Endothelial cell of umbilical vein (primary cell): ENCODE measurements around the gene KCNJ6. TPM values are rescaled to one million over a fixed set of nuclear protein-coding genes. Genes with fewer than 3 reads are reported as not detected.

ENCODE experiments used
- BruUV-seq: library from RNA; stranded (reverse); fragments of 400-500 nt; replicated peaks from 2 replicates; lab custom pipeline; 2021; lab: Mats Ljungman, UMichigan
- CTCF ChIA-PET: fragments of 300-600, 350-600 bp; sonication (Branson Sonifier 250); formaldehyde crosslinking; loops from one replicate; lab custom pipeline; 2021; ENCODE audit warnings: antibody characterized with exemption, inconsistent platforms; lab: Charles Lee
- POLR2A ChIA-PET: fragments of 300-600, 350-600 bp; sonication (Branson Sonifier 250); formaldehyde crosslinking; loops from one replicate; lab custom pipeline; 2021; ENCODE audit warnings: antibody characterized with exemption, inconsistent platforms; lab: Charles Lee
- DNase-seq: peaks from one replicate; pipeline ENCODE4 v3.0.0-alpha.2; 2011; ENCODE audit warnings: low read depth, low spot score
- FAIRE-seq: peaks from 2 replicates; lab custom pipeline; 2011; peaks lifted over from hg19 to GRCh38; lab: Jason Lieb, UNC
- H2AFZ ChIP-seq: 2 replicates; pipeline ENCODE4 v1.6.0; 2012; ENCODE audit warnings: low read depth, low read length, control low read depth, inconsistent platforms
- H3K27ac ChIP-seq: 2 replicates; pipeline ENCODE4 v1.5.1; 2011; ENCODE audit warnings: low read depth, mild to moderate bottlenecking, control low read depth, low read length, moderate library complexity; ENCODE audit not compliant: insufficient read depth
- H3K27me3 ChIP-seq, 2 experiments: 2 replicates each; pipeline versions ENCODE4 v1.6.0 to v1.6.1; 2011; ENCODE audit warnings: low read length in 2 of 2, mixed read lengths in 1 of 2; ENCODE audit not compliant: control insufficient read depth in 2 of 2, insufficient read depth in 2 of 2
- H3K36me3 ChIP-seq, 2 experiments: 2 replicates in 1 of 2; 3 replicates in 1 of 2; pipeline ENCODE4 v1.5.1; 2011; ENCODE audit warnings: low read length in 2 of 2, mild to moderate bottlenecking in 1 of 2, moderate library complexity in 1 of 2; ENCODE audit not compliant: control insufficient read depth in 2 of 2, insufficient read depth in 2 of 2; ENCODE audit errors: extremely low read depth in 1 of 2
- H3K4me1 ChIP-seq: 3 replicates; pipeline ENCODE4 v1.5.1; 2011; ENCODE audit warnings: mild to moderate bottlenecking, low read length; ENCODE audit not compliant: control insufficient read depth, insufficient read depth; ENCODE audit errors: extremely low read depth
- H3K4me2 ChIP-seq: 2 replicates; pipeline ENCODE4 v1.6.1; 2011; ENCODE audit warnings: low read length, control low read depth, mixed read lengths; ENCODE audit not compliant: insufficient read depth
- H3K4me3 ChIP-seq, 3 experiments: fragments of 200-600 bp in 1 of 3; sonication (generic), shearing (Covaris generic) in 1 of 3; replicated peaks in 1 of 3; 2 replicates each; pipeline ENCODE4 v1.5.1; 2011 to 2016; ENCODE audit warnings: control low read depth in 3 of 3, low read length in 3 of 3, mild to moderate bottlenecking in 2 of 3, inconsistent platforms in 1 of 3, low read depth in 1 of 3, moderate library complexity in 1 of 3; ENCODE audit not compliant: insufficient read depth in 1 of 3
- H3K79me2 ChIP-seq: 2 replicates; pipeline ENCODE4 v1.6.0; 2012; ENCODE audit warnings: low read length, inconsistent platforms; ENCODE audit not compliant: control insufficient read depth, insufficient read depth
- H3K9ac ChIP-seq: replicated peaks from 2 replicates; pipeline ENCODE3; 2011; ENCODE audit warnings: low read length, control low read depth; ENCODE audit not compliant: insufficient read depth; ENCODE audit errors: extremely low read depth
- H3K9me1 ChIP-seq: replicated peaks from 3 replicates; pipeline ENCODE4 v1.6.0; 2011; ENCODE audit warnings: mild to moderate bottlenecking, low read length; ENCODE audit not compliant: control insufficient read depth, insufficient read depth; ENCODE audit errors: extremely low read depth
- H3K9me3 ChIP-seq: replicated peaks from 2 replicates; pipeline ENCODE4 v1.5.1; 2012; ENCODE audit warnings: low read length, inconsistent platforms; ENCODE audit not compliant: control insufficient read depth, insufficient read depth
- H4K20me1 ChIP-seq: replicated peaks from 2 replicates; pipeline ENCODE3; 2011; ENCODE audit warnings: mild to moderate bottlenecking, low read length; ENCODE audit not compliant: control insufficient read depth, insufficient read depth; ENCODE audit errors: extremely low read depth
- CTCF ChIP-seq, 2 donors: IDR thresholded peaks; 1 replicate in 1 of 2; 2 replicates in 1 of 2; pipeline ENCODE4 v1.5.1; 2011; ENCODE audit warnings: low read length in 2 of 2, mild to moderate bottlenecking in 2 of 2, moderate library complexity in 2 of 2, control low read depth in 1 of 2, inconsistent platforms in 1 of 2, low read depth in 1 of 2; ENCODE audit not compliant: insufficient read depth in 1 of 2; ENCODE audit errors: extremely low read depth in 1 of 2
- FOS ChIP-seq: IDR thresholded peaks from 2 replicates; pipeline ENCODE4 v1.6.1; 2011; ENCODE audit warnings: mild to moderate bottlenecking, low read length, moderate library complexity, borderline replicate concordance; ENCODE audit not compliant: insufficient read depth
- GATA2 ChIP-seq: IDR thresholded peaks from 2 replicates; pipeline ENCODE4 v1.7.0; 2011; ENCODE audit warnings: low read depth, mild to moderate bottlenecking, moderate library complexity, mixed read lengths, low read length; ENCODE audit not compliant: insufficient read length, insufficient read depth
- JUN ChIP-seq: IDR thresholded peaks from 2 replicates; pipeline ENCODE4 v1.6.1; 2011; ENCODE audit warnings: borderline replicate concordance, low read depth; ENCODE audit not compliant: insufficient read length, insufficient read depth
- MAX ChIP-seq: IDR thresholded peaks from 2 replicates; pipeline ENCODE4 v1.6.1; 2011; ENCODE audit not compliant: insufficient read depth, insufficient read length
- MYC ChIP-seq: IDR thresholded peaks from one replicate; pipeline ENCODE4 v1.6.1; 2011; ENCODE audit warnings: mild to moderate bottlenecking, low read depth, low read length
- POLR2A ChIP-seq: IDR thresholded peaks from 2 replicates; pipeline ENCODE4 v1.6.1; 2012; ENCODE audit warnings: low read depth, mild to moderate bottlenecking, control low read depth, low read length
- POLR2AphosphoS5 ChIP-seq: IDR thresholded peaks from 2 replicates; pipeline ENCODE4 v1.6.1; 2012; ENCODE audit warnings: low read depth, mild to moderate bottlenecking, control low read depth, low read length, moderate library complexity; ENCODE audit not compliant: insufficient read depth
- dilution Hi-C: fragments of 300-500 bp; cut with MboI; formaldehyde crosslinking; loops from one replicate; pipeline ENCODE4 v1.15.0; 2019; ENCODE audit warnings: low sequenced_read_pairs; ENCODE audit not compliant: extremely low pct_ligation_motif_present
- intact Hi-C: fragments of 100-400 bp; cut with micrococcal nuclease; formaldehyde crosslinking; loops from one replicate; pipeline ENCODE4 v1.10.0; 2022
- polyA plus RNA-seq, 4 experiments: library from polyadenylated mRNA; depleted of rRNA in 3 of 4; stranded (reverse) in 3 of 4; unstranded in 1 of 4; fragments of >200 nt; gene quantifications; 2 replicates each; pipeline versions ENCODE4 v1.2.1 to v1.2.3, GENCODE V29; 2011 to 2012; ENCODE audit warnings: missing spikeins in 1 of 4
- total RNA-seq: library from RNA; stranded (reverse); gene quantifications from 2 replicates; pipeline ENCODE4 v1.2.3, GENCODE V29; 2021

The KCNJ6 gene
- total and polyA plus RNA-seq, 2 donors (not counting 3 experiments of a cell fraction or from before 2014, with no cell fraction given) = not detected

- Histone ChIP-seq H3K4me2 (no peak overlapping the region), H3K27ac (no peak overlapping the region), H3K4me1 (peaks cover 8% of the 10 kb centered on the region), H4K20me1 (no peaks in the 10 kb centered on the region), H3K9me1 (no peaks in the 10 kb centered on the region), H2AFZ (no peak overlapping the region), H3K4me3 (no peak overlapping the region), H3K36me3 (no peaks in the 10 kb centered on the region), H3K27me3 (no peaks in the 10 kb centered on the region), H3K9ac (no peak overlapping the region), H3K9me3 (no peaks in the 10 kb centered on the region), H3K79me2 (no peaks in the 10 kb centered on the region)
- intact Hi-C loops = no loop called here
- TF ChIP-seq MAX (no peak), MYC (no peak), GATA2 (no peak), POLR2AphosphoS5 (no peak), FOS (no peak), CTCF (IDR thresholded peaks at IDR 0.05; ENCODE audit: extremely low read depth in 1 of 2, insufficient read depth in 1 of 2, low read depth in 1 of 2, low read length in 2 of 2) (no peak), JUN (no peak), POLR2A (no peak)
- BruUV-seq = no TSS peak
- CTCF ChIA-PET = interaction anchor here (1.5 kb wide), 1 partner anchor 40 kb away, joined by 3 read pairs; no protein-coding TSS in a partner anchor
- DNase-seq (no peak), FAIRE-seq (no peak)
- POLR2A ChIA-PET = no interaction called here
- dilution Hi-C loops = no loop called here
Observed at GRCh38 chr21:37792046-37792445, 124.2 kb downstream of the KCNJ6 start.
